Pancreas (tissue), 10 donors: Measurements from ENCODE around the gene CMTM8. TPM values are rescaled to one million over a fixed set of nuclear protein-coding genes. Genes with fewer than 3 reads are reported as not detected.

Experiments used
- ATAC-seq, 4 donors: fragments of 200-7000 bp; cut with Tn5 transposase; one replicate each; pipeline versions ENCODE4 v1.8.0 to v1.9.1; 2020; ENCODE audit warnings: mild to moderate bottlenecking in 4 of 4, moderate library complexity in 4 of 4
- DNase-seq, 6 donors: peaks; one replicate each; pipeline ENCODE4 v3.0.0-alpha.2; 2020
- FAIRE-seq: peaks from 2 replicates; lab custom pipeline; 2012; peaks lifted over from hg19 to GRCh38; lab: Jason Lieb, UNC
- H3K27ac ChIP-seq, 4 donors: fragments of 200-600 bp; sonication (generic); 1 replicate in 3 of 4; 2 replicates in 1 of 4; pipeline versions ENCODE4 v1.5.0 to v1.8.0; 2020
- H3K27me3 ChIP-seq, 4 donors: fragments of 200-600 bp; one replicate each; pipeline ENCODE4 v1.8.0; 2021
- H3K36me3 ChIP-seq, 3 donors: fragments of 200-600 bp; sonication (generic) in 1 of 3; one replicate each; pipeline versions ENCODE4 v1.5.0 to v1.8.0; 2020 to 2021
- H3K4me1 ChIP-seq, 3 donors: fragments of 200-600 bp; one replicate each; pipeline ENCODE4 v1.8.0; 2021
- H3K4me3 ChIP-seq, 4 donors: fragments of 200-600 bp; sonication (generic) in 2 of 4; one replicate each; pipeline versions ENCODE4 v1.5.0 to v1.8.0; 2020 to 2021
- H3K9me3 ChIP-seq, 4 donors: fragments of 200-600 bp; one replicate each; pipeline ENCODE4 v1.8.0; 2021
- WGBS, 2 donors: extraction: QIAGEN DNeasy Blood & Tissue Kit; methylation state at CpG; one replicate each; pipeline ENCODE4 v1.1.7; 2013; 5-methylcytosine and 5-hydroxymethylcytosine counted together
- intact Hi-C, 3 donors: fragments of 100-400 bp; cut with DNase I; formaldehyde crosslinking; loops; one replicate each; pipeline versions ENCODE4 v1.11.1 to v1.14.2; 2022
- polyA plus RNA-seq, 2 donors: library from polyadenylated mRNA; stranded (reverse); fragments of 200-250 nt; gene quantifications; one replicate each; pipeline ENCODE4 v1.2.3, GENCODE V29; 2013
- total RNA-seq, 6 donors: library from RNA; stranded (reverse); fragmentation: NEBNext Ultra II Directional in 4 of 6; extraction: Animal tissue kit (Norgen Biotek cat#: 25700) in 4 of 6; gene quantifications; one replicate each; pipeline versions ENCODE4 v1.2.1 to v1.2.4, GENCODE V29; 2021 to 2023
- TF ChIP-seq, protein P1 (sequence below), 4 donors: fragments of 200-600 bp; sonication (generic) in 3 of 4; IDR thresholded peaks; one replicate each; pipeline versions ENCODE4 v1.5.0 to v1.8.0; 2021; ENCODE audit warnings: antibody characterized with exemption in 4 of 4
- donor health status: healthy with polysubstance abuse.
- donor health status: DM: no; HTN: no; CAD: no; lungs with moderate emphysema.
- donor health status: DM: no; HTN: no; CAD: no.
- donor health status: control.
- donor health status: control.
- donor health status: Bipolar disorder and iron deficiency.
- donor health status: DM: yes; HTN: yes; CAD: no.
- donor health status: DM: no; HTN: no; CAD: no.
- donor health status: DM: no; HTN: no; CAD: no.
- donor health status: DM: yes; HTN: yes; CAD: no.

The CMTM8 gene
- total and polyA plus RNA-seq, 8 donors = 11.0 to 23.7 (median 16.7) TPM

DNA sequence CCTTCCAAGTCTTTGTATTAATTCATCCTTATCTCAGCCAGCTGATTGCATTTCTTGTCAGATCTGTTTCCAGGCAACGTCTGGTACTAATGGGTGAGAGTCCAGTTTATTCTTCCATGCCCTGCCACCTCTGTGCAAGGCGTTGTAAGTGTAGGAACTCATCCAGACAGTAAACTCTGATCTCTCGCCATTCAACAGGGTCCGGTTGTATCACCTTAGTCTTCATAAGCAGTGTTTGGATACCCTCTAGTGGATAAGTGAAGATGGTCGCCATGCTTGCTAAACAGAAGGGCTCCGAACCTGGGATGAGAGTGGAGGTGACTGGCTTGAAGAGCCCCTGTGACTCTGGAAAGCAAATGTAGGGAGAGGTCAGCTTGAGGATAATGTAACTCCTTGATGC lies 101.6 kb downstream of the CMTM8 start:
- 28 to 35% methylated on average over 6 of the region's 6 CpGs for WGBS, 2 donors
- Histone ChIP-seq H3K36me3 (no peaks in the 10 kb centered on the region), H3K4me3 (no peak overlapping the region), H3K9me3 (no peaks in the 10 kb centered on the region), H3K27me3 (no peaks in the 10 kb centered on the region), H3K27ac (no peak overlapping the region), H3K4me1 (peaks cover 0 to 7% (median 4%) of the 10 kb centered on the region in 3 donors)
- TF ChIP-seq, protein P1, sequence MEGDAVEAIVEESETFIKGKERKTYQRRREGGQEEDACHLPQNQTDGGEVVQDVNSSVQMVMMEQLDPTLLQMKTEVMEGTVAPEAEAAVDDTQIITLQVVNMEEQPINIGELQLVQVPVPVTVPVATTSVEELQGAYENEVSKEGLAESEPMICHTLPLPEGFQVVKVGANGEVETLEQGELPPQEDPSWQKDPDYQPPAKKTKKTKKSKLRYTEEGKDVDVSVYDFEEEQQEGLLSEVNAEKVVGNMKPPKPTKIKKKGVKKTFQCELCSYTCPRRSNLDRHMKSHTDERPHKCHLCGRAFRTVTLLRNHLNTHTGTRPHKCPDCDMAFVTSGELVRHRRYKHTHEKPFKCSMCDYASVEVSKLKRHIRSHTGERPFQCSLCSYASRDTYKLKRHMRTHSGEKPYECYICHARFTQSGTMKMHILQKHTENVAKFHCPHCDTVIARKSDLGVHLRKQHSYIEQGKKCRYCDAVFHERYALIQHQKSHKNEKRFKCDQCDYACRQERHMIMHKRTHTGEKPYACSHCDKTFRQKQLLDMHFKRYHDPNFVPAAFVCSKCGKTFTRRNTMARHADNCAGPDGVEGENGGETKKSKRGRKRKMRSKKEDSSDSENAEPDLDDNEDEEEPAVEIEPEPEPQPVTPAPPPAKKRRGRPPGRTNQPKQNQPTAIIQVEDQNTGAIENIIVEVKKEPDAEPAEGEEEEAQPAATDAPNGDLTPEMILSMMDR (IDR thresholded peaks at IDR 0.05) = peak in 3 of 4 donors; percentile 10 to 26 (median 19)
- ATAC-seq (peak; percentile 71 to 90 (median 84)), DNase-seq (peak in 1 of 6 donors; percentile 25), FAIRE-seq (no peak)
- intact Hi-C loops = loop anchor here in 1 of 3 donors (10.0 kb wide), 1 partner anchor 155 kb away; no protein-coding TSS in a partner anchor

DNA sequence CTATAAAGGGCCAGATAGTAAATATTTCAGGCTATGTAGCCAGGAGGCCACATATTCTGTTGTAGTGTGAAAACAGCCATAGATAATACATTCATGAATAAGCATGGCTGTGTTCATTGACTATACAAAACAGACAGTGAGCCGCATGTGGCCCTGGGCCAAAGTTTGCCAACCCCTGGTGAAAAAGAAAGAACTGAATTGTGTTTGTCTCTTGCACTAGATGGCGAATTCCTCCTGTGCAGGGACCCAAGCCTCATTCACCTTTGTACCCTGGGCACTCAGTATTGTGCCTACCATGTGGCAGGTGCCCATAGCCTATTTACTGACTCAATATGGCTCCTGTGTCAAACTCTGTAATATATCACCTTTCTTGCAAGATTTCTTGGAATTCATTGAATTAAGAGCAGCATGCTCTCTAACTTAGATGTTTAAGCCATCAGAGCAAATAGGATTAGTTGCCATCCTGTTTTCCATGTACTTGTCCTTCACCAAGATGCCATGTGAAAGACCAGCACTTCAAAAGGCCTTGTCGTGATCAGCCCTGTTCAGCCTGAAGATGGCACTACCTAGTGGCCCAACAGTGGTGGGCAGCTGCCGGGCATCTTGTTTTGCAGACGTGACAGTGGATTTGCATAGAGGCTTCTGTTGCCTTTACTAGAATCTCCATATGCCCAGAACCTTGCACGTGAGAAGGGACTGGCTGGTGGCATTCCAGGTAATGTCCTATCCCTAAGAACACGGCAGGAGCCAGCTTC lies 102.3 kb downstream of the CMTM8 start:
- no peaks in the 10 kb centered on the region for H3K27me3 ChIP-seq
- WGBS, 2 donors = 75 to 79% methylated on average over 7 of the region's 7 CpGs
- TF ChIP-seq, protein P1 (IDR thresholded peaks at IDR 0.05) = no peak
- FAIRE-seq (no peak), ATAC-seq (peak; percentile 12 to 51 (median 32)), DNase-seq (no peak)
- no peak overlapping the region for H3K4me3 ChIP-seq
- intact Hi-C loops = loop anchor here in 1 of 3 donors (10.0 kb wide), 1 partner anchor 156 kb away; no protein-coding TSS in a partner anchor
- no peaks in the 10 kb centered on the region for H3K9me3 ChIP-seq
- H3K36me3 ChIP-seq = no peaks in the 10 kb centered on the region
- H3K27ac ChIP-seq = no peak overlapping the region
- H3K4me1 ChIP-seq = peaks cover 0 to 4% (median 4%) of the 10 kb centered on the region in 3 donors

DNA sequence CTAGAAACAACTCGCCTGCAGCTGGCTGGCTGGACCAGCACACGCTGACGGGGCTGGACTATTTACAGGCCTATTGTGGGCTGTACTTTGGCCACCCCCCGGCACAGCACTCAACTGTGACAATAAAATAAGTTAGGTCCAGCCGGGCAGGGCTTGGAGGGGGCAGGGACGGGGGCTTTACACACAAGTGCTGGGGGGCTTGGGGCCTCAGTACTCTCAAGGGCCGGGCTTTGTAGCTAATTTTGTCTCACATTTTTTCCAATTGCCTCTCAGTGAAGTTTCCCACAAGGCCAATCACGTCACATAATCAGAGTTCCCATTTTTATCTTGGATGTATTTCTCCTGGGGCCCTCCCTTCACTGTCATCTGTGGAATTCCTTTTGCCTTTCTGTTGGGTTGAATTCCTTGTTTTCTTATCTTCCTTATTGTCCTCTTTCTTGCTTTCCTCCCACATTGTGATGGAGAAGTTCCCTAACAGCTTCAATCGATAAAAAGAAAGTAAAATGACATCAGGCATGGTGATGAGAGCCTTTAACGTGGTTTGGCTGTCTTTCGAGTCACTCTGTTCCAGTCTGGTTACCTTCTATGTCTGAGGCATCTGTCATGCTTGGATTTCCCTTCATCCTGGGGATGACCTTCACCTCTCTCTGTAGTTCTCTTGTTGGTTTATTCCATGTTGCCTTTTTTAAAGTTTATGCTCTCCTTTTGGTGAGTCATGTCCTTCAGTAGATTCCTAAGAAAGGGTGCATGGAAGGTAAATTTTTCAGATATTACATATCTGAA lies 109.1 kb downstream of the CMTM8 start:
- FAIRE-seq (no peak), DNase-seq (no peak), ATAC-seq (peak in 1 of 4 donors; percentile 36)
- Histone ChIP-seq H3K4me3 (no peak overlapping the region), H3K4me1 (peaks cover 0 to 1% (median 0%) of the 10 kb centered on the region in 3 donors), H3K36me3 (no peaks in the 10 kb centered on the region), H3K27ac (no peak overlapping the region), H3K9me3 (no peaks in the 10 kb centered on the region), H3K27me3 (no peaks in the 10 kb centered on the region)
- intact Hi-C loops = loop anchor here in 1 of 3 donors (10.0 kb wide), 1 partner anchor 163 kb away; no protein-coding TSS in a partner anchor
- 72 to 81% methylated on average over 11 of the region's 11 CpGs for WGBS, 2 donors
- TF ChIP-seq, protein P1 (IDR thresholded peaks at IDR 0.05) = no peak

DNA sequence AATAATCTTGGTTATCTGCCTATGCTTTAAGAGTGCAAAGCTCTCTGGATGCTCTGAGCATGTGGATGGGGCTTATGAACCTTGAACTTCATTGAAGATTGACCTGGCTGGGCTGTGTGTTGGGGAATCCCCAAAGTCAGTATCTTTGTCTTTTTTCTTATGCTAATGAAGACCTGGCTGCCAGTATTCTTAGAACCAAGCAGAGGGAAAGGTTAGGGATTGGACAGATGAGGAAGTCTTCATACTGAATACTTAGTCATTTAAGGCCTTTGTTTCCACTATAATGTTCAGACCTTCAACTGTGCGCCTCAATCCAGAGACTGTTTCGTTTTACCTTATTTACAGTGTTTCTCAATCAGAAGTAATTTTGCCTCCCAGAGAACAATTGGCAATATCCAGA lies 110.7 kb downstream of the CMTM8 start:
- FAIRE-seq (no peak), DNase-seq (no peak), ATAC-seq (no peak)
- Histone ChIP-seq H3K4me3 (no peak overlapping the region), H3K9me3 (no peaks in the 10 kb centered on the region), H3K4me1 (peaks cover 3% of the 10 kb centered on the region in 3 donors), H3K36me3 (no peaks in the 10 kb centered on the region), H3K27me3 (no peaks in the 10 kb centered on the region), H3K27ac (no peak overlapping the region)
- WGBS, 2 donors = 69 to 95% methylated on average over 2 of the region's 2 CpGs
- TF ChIP-seq, protein P1 (IDR thresholded peaks at IDR 0.05) = no peak
- intact Hi-C loops = loop anchor here in 1 of 3 donors (10.0 kb wide), 1 partner anchor 164 kb away; no protein-coding TSS in a partner anchor
